Breast epithelium (tissue), 3 donors: ENCODE measurements around the gene CAMTA1.
"Not testable (repeated sequence)": the region's sequence is repeated elsewhere in the genome, so short reads cannot be mapped to it uniquely, and the experiment has no call there.

Source experiments
- POLR2A ChIP-seq: fragments of 450-650 bp; IDR thresholded peaks from one replicate; pipeline ENCODE4 v1.6.1; 2016; ENCODE audit warnings: antibody characterized with exemption, mild to moderate bottlenecking, moderate library complexity
- TF ChIP-seq, protein P1 (sequence below), 3 donors: fragments of 450-650 bp; IDR thresholded peaks; one replicate each; pipeline ENCODE4 v1.5.1; 2016 to 2017; ENCODE audit warnings: antibody characterized with exemption in 3 of 3, mild to moderate bottlenecking in 3 of 3, moderate library complexity in 3 of 3

DNA sequence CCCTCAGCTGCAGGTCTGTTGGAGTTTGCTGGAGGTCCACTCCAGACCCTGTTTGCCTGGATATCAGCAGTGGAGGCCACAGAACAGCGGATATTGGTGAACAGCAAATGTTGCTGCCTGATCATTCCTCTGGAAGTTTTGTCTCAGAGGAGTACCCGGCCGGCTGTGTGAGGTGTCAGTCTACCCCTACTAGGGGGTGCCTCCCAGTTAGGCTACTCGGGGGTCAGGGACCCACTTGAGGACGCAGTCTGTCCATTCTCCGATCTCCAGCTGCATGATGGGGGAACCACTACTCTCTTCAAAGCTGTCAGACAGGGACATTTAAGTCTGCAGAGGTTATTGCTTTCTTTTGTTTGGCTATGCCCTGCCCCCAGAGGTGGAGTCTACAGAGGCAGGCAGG is 819.7 kb downstream of the CAMTA1 start:
- TF ChIP-seq, protein P1, sequence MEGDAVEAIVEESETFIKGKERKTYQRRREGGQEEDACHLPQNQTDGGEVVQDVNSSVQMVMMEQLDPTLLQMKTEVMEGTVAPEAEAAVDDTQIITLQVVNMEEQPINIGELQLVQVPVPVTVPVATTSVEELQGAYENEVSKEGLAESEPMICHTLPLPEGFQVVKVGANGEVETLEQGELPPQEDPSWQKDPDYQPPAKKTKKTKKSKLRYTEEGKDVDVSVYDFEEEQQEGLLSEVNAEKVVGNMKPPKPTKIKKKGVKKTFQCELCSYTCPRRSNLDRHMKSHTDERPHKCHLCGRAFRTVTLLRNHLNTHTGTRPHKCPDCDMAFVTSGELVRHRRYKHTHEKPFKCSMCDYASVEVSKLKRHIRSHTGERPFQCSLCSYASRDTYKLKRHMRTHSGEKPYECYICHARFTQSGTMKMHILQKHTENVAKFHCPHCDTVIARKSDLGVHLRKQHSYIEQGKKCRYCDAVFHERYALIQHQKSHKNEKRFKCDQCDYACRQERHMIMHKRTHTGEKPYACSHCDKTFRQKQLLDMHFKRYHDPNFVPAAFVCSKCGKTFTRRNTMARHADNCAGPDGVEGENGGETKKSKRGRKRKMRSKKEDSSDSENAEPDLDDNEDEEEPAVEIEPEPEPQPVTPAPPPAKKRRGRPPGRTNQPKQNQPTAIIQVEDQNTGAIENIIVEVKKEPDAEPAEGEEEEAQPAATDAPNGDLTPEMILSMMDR (IDR thresholded peaks at IDR 0.05) = not testable (repeated sequence)
- not testable (repeated sequence) for TF ChIP-seq POLR2A
